Measurements from ENCODE around the gene ACVR1B.

The ACVR1B gene

DNA sequence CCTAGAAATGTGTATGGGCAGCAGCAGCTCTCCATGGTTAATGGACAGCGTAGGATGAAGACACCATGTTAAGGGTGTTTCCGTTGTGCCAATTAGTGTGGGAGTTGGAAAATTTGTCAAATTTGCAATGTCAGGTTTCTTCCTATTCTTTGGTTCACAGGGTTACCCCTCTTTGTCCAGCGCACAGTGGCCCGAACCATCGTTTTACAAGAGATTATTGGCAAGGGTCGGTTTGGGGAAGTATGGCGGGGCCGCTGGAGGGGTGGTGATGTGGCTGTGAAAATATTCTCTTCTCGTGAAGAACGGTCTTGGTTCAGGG is 29.3 kb downstream of the ACVR1B start:
- no peak for DNase-seq
- peak overlapping the region; percentile 45 for H3K27ac Mint-ChIP-seq
- H3K27me3 Mint-ChIP-seq: no peaks in the 10 kb centered on the region
- H3K9me3 Mint-ChIP-seq: no peaks in the 10 kb centered on the region
- peaks cover 79% of the 10 kb centered on the region for H3K36me3 Mint-ChIP-seq (ENCODE audit: low read depth)
- H3K4me3 Mint-ChIP-seq: no peak overlapping the region
- H3K4me1 Mint-ChIP-seq (ENCODE audit: low read depth): peaks cover 25% of the 10 kb centered on the region

DNA sequence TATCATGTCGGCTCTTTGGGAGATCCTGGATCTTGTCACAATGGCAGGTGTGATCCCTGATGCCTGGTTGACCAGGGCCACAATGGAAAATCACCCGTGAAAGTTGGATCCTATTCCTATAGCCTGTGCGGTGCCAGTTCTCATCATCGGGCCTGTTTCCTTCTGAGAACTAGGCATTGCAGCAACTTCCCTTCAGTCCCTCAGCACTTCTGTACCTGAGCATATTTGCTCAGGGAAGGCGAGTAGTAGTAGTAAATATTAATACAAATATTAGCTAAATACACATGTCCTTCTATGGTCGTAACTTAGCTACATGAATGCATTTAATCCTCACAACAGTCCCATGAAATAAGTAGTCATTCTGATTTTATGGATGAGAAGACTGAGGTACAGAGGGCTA is 33.2 kb downstream of the ACVR1B start:
- no peak for DNase-seq
- H3K4me3 Mint-ChIP-seq: no peak overlapping the region
- H3K27me3 Mint-ChIP-seq: no peaks in the 10 kb centered on the region
- peaks cover 12% of the 10 kb centered on the region for H3K4me1 Mint-ChIP-seq (ENCODE audit: low read depth)
- H3K27ac Mint-ChIP-seq: no peak overlapping the region
- H3K9me3 Mint-ChIP-seq: no peaks in the 10 kb centered on the region
- peaks cover 69% of the 10 kb centered on the region for H3K36me3 Mint-ChIP-seq (ENCODE audit: low read depth)

DNA sequence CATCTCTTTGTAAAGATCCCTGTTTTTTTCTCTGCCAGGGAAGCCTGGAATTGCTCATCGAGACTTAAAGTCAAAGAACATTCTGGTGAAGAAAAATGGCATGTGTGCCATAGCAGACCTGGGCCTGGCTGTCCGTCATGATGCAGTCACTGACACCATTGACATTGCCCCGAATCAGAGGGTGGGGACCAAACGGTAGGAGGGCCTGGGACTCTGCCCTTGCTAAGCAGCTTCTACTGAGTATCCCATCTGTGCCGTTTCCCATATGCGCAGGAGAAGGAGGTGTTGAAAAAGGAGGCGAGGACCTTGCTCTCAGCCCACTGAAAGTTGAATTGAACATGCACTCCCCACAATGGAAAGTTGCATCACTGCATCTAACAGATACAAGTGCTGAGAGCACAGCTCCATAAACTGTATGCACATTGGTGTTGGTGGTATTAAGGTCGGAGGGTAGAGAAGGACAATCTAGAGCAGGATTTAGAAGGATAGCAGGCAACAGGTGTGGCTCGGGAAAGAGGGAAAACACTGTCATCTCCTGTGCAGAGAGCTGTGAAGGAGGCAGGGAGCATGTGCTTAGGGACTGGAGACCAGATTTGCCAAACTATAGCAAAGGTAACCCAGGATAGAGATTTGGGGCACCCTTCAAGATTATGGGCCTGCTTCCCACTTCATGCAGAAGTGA is 33.8 kb downstream of the ACVR1B start:
- Mint-ChIP-seq H3K27me3 (no peaks in the 10 kb centered on the region), H3K36me3 (ENCODE audit: low read depth) (peaks cover 67% of the 10 kb centered on the region), H3K27ac (no peak overlapping the region), H3K4me3 (no peak overlapping the region), H3K9me3 (no peaks in the 10 kb centered on the region), H3K4me1 (ENCODE audit: low read depth) (peaks cover 7% of the 10 kb centered on the region)
- DNase-seq: no peak

DNA sequence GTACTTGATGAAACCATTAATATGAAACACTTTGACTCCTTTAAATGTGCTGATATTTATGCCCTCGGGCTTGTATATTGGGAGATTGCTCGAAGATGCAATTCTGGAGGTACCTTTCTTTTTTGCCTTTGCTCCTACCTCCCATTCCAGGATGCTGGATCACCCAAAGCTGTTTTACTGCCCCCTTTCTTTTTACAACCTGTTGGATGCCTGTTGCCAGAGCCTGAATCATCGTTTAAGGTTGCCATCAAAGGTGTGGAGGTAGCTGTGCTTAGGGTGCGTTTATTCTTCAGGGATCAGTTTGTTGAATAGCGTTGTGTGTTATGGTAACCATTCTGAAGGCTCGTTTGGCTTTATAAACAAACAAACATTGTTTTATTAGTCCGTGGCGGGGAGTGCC is 35.3 kb downstream of the ACVR1B start:
- Mint-ChIP-seq H3K4me3 (no peak overlapping the region), H3K36me3 (ENCODE audit: low read depth) (peaks cover 57% of the 10 kb centered on the region), H3K27me3 (no peaks in the 10 kb centered on the region), H3K27ac (no peak overlapping the region), H3K9me3 (no peaks in the 10 kb centered on the region), H3K4me1 (ENCODE audit: low read depth) (no peaks in the 10 kb centered on the region)
- no peak for DNase-seq

DNA sequence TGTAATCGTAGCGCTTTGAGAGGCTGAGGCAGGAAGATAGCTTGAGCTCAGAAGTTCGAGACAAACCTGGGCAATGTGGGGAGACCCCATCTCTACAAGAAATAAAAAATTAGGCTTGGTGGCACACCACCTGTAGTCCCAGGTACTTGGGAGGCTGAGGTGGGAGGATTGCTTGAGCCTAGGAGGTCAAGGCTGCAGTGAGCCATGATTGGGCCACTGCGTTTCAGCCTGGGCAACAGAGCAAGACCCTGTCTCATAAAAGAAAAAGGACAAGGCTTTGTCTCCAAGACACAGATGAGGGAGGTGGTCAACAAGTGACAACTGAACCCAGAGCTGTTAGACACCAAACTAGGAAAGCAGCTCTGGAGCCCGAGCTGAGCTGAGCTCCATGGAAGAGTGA is 40.7 kb downstream of the ACVR1B start:
- Mint-ChIP-seq H3K27me3 (no peaks in the 10 kb centered on the region), H3K4me3 (no peak overlapping the region), H3K27ac (no peak overlapping the region), H3K4me1 (ENCODE audit: low read depth) (peaks cover 6% of the 10 kb centered on the region), H3K9me3 (no peaks in the 10 kb centered on the region), H3K36me3 (ENCODE audit: low read depth) (peaks cover 41% of the 10 kb centered on the region)
- no peak for DNase-seq

DNA sequence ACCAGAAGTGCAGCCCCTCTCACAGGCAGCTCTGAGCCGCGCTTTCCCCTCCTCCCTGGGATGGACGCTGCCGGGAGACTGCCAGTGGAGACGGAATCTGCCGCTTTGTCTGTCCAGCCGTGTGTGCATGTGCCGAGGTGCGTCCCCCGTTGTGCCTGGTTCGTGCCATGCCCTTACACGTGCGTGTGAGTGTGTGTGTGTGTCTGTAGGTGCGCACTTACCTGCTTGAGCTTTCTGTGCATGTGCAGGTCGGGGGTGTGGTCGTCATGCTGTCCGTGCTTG is 43.0 kb downstream of the ACVR1B start:
- Mint-ChIP-seq H3K27me3 (no peaks in the 10 kb centered on the region), H3K9me3 (no peaks in the 10 kb centered on the region), H3K4me3 (no peak overlapping the region), H3K4me1 (ENCODE audit: low read depth) (peaks cover 9% of the 10 kb centered on the region), H3K27ac (no peak overlapping the region), H3K36me3 (ENCODE audit: low read depth) (peaks cover 40% of the 10 kb centered on the region)
- no peak for DNase-seq

DNA sequence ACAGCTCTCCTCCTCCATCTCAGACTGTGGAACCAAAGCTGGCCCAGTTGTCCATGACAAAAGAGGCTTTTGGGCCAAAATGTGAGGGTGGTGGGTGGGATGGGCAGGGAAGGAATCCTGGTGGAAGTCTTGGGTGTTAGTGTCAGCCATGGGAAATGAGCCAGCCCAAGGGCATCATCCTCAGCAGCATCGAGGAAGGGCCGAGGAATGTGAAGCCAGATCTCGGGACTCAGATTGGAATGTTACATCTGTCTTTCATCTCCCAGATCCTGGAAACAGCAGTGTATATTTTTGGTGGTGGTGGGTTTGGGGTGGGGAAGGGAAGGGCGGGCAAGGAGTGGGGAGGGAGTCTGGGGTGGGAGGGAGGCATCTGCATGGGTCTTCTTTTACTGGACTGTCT is 43.5 kb downstream of the ACVR1B start:
- Mint-ChIP-seq H3K4me3 (no peak overlapping the region), H3K36me3 (ENCODE audit: low read depth) (peaks cover 38% of the 10 kb centered on the region), H3K9me3 (no peaks in the 10 kb centered on the region), H3K27me3 (no peaks in the 10 kb centered on the region), H3K4me1 (ENCODE audit: low read depth) (peaks cover 9% of the 10 kb centered on the region), H3K27ac (no peak overlapping the region)
- no peak for DNase-seq

DNA sequence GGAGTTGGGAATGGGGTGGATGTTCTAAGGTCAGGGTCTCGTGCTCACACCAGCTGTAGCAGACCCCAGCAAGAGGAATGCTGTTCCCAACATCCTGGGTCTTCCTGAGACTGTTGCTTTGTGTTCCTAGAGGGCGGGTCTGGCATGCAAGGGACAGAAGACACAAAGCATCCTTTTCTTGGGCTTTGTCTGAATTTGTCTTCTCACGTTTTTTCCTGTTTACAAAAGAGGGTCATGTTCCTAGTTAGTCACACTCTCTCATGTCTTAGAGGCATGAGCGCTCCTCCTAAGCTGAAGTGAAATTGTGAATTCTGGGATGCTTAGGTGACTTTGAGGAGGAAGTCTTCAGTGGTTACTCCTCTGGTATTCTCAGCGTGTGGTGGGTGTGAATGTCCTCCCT is 45.6 kb downstream of the ACVR1B start:
- H3K4me3 Mint-ChIP-seq: no peak overlapping the region
- peaks cover 33% of the 10 kb centered on the region for H3K36me3 Mint-ChIP-seq (ENCODE audit: low read depth)
- no peaks in the 10 kb centered on the region for H3K27me3 Mint-ChIP-seq
- no peak for DNase-seq
- no peak overlapping the region for H3K27ac Mint-ChIP-seq
- H3K4me1 Mint-ChIP-seq (ENCODE audit: low read depth): peaks cover 9% of the 10 kb centered on the region
- H3K9me3 Mint-ChIP-seq: no peaks in the 10 kb centered on the region

DNA sequence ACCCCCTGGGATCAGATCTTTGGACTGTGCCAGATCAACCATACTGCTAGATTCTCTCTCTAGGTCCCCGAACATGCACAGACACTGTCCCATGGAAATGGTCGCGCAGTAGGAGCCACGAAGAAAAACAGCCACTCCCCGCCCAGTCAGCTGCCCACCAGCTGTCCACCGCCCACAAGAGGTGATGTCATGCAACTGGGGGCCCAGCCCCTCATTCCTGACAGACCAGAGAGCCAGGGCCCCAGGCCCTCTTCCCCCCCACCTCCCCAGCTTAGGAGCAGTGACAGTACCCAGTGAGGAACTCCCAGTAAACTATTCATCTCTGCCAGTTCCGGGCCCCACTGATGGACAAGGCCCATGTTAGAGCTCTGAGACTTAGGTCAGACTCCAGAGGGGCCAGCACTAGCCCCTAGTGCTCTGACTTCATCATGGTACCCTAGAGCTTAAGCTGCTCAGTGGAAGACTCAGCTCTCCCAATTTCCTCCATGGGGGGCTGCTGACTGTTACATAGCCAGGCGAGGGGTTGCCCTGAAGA is 51.6 kb downstream of the ACVR1B start:
- Mint-ChIP-seq H3K36me3 (ENCODE audit: low read depth) (peaks cover 3% of the 10 kb centered on the region), H3K27ac (peak overlapping the region; percentile 63), H3K4me1 (ENCODE audit: low read depth) (peaks cover 18% of the 10 kb centered on the region), H3K9me3 (no peaks in the 10 kb centered on the region), H3K27me3 (peaks cover 15% of the 10 kb centered on the region), H3K4me3 (no peak overlapping the region)
- DNase-seq: no peak

DNA sequence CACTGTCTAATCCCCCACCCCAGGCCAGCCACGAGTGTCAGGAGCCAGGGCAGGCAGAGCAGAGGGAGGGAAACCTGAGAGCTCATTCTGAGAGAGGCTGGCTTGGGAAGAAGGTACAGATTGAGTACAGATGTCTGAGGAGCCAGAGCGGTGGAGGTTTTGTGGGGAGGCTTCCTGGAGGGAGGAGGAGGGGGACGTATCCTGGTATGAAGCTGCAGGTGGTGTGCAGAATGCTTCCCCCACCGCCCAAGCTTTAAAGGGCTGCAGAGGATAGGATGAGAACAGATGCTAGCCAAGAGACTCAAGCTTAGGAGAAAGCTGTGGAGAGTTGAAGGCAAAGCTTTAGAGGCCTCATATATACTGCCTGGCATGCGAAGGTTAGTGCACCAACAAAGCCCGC is 52.1 kb downstream of the ACVR1B start:
- H3K4me1 Mint-ChIP-seq (ENCODE audit: low read depth): peaks cover 21% of the 10 kb centered on the region
- no peak overlapping the region for H3K4me3 Mint-ChIP-seq
- peaks cover 15% of the 10 kb centered on the region for H3K27me3 Mint-ChIP-seq
- DNase-seq: no peak
- peak overlapping the region; percentile 63 for H3K27ac Mint-ChIP-seq
- H3K36me3 Mint-ChIP-seq (ENCODE audit: low read depth): no peaks in the 10 kb centered on the region
- H3K9me3 Mint-ChIP-seq: no peaks in the 10 kb centered on the region

DNA sequence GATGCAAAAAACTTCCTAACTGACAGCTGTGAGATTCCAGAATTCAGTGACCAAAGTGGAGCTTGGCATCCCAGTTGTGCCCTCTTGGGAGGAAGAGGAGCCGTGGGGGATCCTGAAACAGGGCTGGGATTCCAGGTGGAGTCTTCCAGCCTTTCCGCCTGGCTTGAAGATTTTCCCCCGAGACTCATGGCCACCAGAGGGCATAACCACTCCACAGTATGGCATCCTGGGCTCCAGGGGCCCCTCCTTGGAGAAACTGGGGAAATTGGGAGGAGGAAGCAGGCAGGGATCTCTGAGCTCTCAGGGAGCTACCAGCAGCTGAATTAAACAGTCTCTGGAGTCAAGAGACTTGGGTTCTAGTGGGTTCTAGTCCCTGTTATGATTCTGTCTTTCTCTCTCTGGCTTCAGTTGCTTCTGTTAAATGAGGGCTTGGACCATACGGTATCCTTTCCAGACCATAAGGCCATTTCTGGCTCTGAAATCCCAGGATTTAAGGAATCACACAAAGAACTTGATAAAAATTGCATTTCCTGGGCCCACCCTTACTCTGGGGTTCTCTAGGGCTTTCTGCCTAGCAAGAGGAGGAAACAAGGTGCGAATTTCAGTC is 52.6 kb downstream of the ACVR1B start:
- H3K9me3 Mint-ChIP-seq: no peaks in the 10 kb centered on the region
- no peak overlapping the region for H3K27ac Mint-ChIP-seq
- H3K36me3 Mint-ChIP-seq (ENCODE audit: low read depth): no peaks in the 10 kb centered on the region
- H3K27me3 Mint-ChIP-seq: peaks cover 15% of the 10 kb centered on the region
- DNase-seq: no peak
- H3K4me1 Mint-ChIP-seq (ENCODE audit: low read depth): peaks cover 21% of the 10 kb centered on the region
- H3K4me3 Mint-ChIP-seq: no peak overlapping the region

DNA sequence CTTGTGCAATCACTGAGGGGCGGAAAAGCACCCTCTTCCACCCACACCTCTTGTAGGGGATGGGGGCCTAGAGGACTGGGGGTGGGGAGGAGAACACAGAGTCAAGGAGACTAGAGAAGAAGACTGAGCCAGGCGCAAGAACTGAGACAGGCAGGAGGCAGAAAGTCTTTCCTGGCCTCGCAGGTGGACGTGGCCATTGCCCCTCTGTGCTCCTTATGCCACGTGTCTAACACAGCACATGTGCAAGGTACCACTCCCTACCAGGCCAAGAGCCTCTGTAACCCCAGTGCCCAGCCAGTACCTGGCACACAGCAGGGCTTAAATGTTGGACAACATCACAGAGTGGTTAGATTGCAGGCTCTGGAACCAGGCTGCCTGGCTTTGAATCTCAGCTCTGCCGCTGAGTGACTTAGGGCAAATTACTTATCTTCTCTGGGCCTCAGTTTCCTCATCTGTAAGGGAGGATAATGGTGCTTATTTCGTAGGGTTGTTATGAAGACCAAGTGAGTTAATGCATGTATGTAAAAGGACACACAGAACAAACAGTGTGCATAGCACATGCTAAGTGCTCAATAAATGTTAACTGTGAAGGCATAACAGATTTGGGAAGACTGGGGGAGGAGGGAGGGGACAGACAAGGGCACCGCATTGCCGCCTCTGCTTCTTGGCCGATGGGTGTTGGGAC is 53.9 kb downstream of the ACVR1B start:
- Mint-ChIP-seq H3K27me3 (peaks cover 15% of the 10 kb centered on the region), H3K27ac (no peak overlapping the region), H3K4me1 (ENCODE audit: low read depth) (peaks cover 18% of the 10 kb centered on the region), H3K9me3 (no peaks in the 10 kb centered on the region), H3K4me3 (peak overlapping the region; percentile 75), H3K36me3 (ENCODE audit: low read depth) (peaks cover 5% of the 10 kb centered on the region)
- DNase-seq: no peak

DNA sequence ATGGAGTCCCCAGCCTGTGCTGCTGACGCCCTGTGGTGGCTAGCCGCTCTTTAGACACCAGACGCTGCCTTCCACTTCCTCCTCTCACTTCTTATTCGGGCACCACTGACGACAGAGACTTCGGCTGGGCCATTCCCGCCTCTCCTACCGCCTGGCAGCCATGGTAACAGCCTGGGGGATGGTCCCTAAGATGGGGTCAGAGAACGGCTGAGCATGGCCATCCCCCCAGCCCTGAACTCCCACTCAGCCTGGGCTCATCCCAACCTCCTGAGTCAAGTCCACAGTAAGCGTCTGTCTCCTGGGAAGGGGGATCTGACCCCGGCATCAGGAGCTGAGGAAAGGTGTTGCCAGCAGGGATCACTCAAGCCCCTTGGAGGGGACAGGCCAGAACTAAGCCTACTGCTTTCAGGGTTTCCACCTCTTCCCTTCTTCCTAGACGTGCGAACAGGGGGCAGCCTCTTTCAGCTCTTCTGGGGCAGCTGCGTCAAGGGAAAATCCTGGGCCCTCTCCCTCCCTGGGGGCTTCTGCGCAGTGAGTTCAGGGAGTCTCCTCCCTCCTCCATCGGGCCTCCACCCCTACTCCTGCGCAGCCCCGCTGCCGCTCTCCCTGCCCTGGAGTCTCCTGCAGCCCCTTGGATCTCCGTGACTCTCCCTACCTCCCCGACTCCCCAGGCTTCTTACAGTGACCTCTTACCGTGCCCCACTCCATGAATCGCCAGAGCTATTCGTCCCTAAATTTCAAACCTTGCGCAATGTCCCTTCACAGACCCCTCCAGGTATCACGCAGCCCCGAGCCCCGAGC is 54.6 kb downstream of the ACVR1B start:
- Mint-ChIP-seq H3K4me1 (ENCODE audit: low read depth) (peaks cover 18% of the 10 kb centered on the region), H3K27me3 (peaks cover 15% of the 10 kb centered on the region), H3K27ac (peak overlapping the region; percentile 77), H3K4me3 (peak overlapping the region; percentile 75), H3K36me3 (ENCODE audit: low read depth) (peaks cover 12% of the 10 kb centered on the region), H3K9me3 (no peaks in the 10 kb centered on the region)
- no peak for DNase-seq

DNA sequence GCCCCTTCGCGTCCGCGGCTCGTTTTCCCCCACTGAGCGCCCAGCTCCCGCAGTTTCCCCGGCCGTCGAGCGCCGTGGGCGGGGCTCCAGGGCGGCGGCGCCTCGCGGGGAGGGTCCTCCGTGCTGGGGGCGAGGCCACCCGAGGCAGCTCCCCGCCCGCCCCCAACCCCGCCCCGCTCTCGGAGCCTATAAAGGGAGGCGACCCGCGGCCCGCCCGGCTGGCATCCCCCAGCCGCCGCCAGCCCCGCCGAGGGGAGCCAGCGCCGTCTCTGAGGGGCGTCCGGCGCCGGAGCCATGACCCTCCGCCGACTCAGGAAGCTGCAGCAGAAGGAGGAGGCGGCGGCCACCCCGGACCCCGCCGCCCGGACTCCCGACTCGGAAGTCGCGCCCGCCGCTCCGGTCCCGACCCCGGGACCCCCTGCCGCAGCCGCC is 55.2 kb downstream of the ACVR1B start, which contains the start of gene TAMALIN:
TAMALIN (plus strand) TSS at position 221 of the 432 bp plus-strand sequence; CDS start at position 295, 74 bp downstream.
- Mint-ChIP-seq H3K4me1 (ENCODE audit: low read depth) (peaks cover 18% of the 10 kb centered on the region), H3K36me3 (ENCODE audit: low read depth) (peaks cover 18% of the 10 kb centered on the region), H3K4me3 (peak within 1 kb of the TSS; percentile 83), H3K27me3 (peaks cover 15% of the 10 kb centered on the region), H3K27ac (peak within 1 kb of the TSS; percentile 87), H3K9me3 (no peaks in the 10 kb centered on the region)
- DNase-seq: peak; percentile 85
